Measurements from ENCODE around the gene RAP1B.

RAP1B gene

GRCh38 chr12:68612202-68612601 lies 1.5 kb downstream of the RAP1B start:
- no peak for DNase-seq

- no peak for DNase-seq
Measured at GRCh38 chr12:68612697-68613096, 2.0 kb downstream of the RAP1B start.

- DNase-seq, result no peak
Measured at GRCh38 chr12:68613209-68613904, 2.7 kb downstream of the RAP1B start.

- DNase-seq, result no peak
Measured at GRCh38 chr12:68614105-68614679, 3.5 kb downstream of the RAP1B start.

GRCh38 chr12:68614769-68615168 lies 4.1 kb downstream of the RAP1B start:
- no peak for DNase-seq

GRCh38 chr12:68617160-68617926 lies 6.6 kb downstream of the RAP1B start:
- DNase-seq, result no peak

GRCh38 chr12:68619541-68619940 lies 8.8 kb downstream of the RAP1B start:
- DNase-seq, result no peak

- DNase-seq, result no peak
Measured at GRCh38 chr12:68620519-68621471, 10.1 kb downstream of the RAP1B start.

- no peak for DNase-seq
Measured at GRCh38 chr12:68621472-68622081, 10.9 kb downstream of the RAP1B start.

GRCh38 chr12:68622250-68622649 lies 11.6 kb downstream of the RAP1B start:
- no peak for DNase-seq

- DNase-seq, result no peak
Measured at GRCh38 chr12:68623059-68623458, 12.4 kb downstream of the RAP1B start.

- DNase-seq, result no peak
Measured at GRCh38 chr12:68623984-68624383, 13.3 kb downstream of the RAP1B start.

- no peak for DNase-seq
Measured at GRCh38 chr12:68624933-68625332, 14.2 kb downstream of the RAP1B start.

- DNase-seq, result no peak
Measured at GRCh38 chr12:68627673-68628319, 17.1 kb downstream of the RAP1B start.

GRCh38 chr12:68628698-68629097 lies 18.0 kb downstream of the RAP1B start:
- DNase-seq, result no peak

- DNase-seq, result no peak
Measured at GRCh38 chr12:68630050-68630449, 19.4 kb downstream of the RAP1B start.

- DNase-seq, result no peak
Measured at GRCh38 chr12:68630598-68630997, 19.9 kb downstream of the RAP1B start.

GRCh38 chr12:68631227-68631626 lies 20.5 kb downstream of the RAP1B start:
- no peak for DNase-seq

GRCh38 chr12:68632486-68632885 lies 21.8 kb downstream of the RAP1B start:
- DNase-seq, result no peak

- no peak for DNase-seq
Measured at GRCh38 chr12:68633614-68634558, 23.2 kb downstream of the RAP1B start.

GRCh38 chr12:68636268-68636667 lies 25.6 kb downstream of the RAP1B start:
- DNase-seq, result no peak

Data from NCI-H1436 (cell line).